GM19324 (cell line): Measurements from ENCODE around the gene MSI2.

Experiments
- ATAC-seq: cut with Tn5 transposase; IDR thresholded peaks from one replicate; pipeline ENCODE4 v1.9.1; 2021; ENCODE audit warnings: mild to moderate bottlenecking, moderate library complexity; ENCODE audit not compliant: unreplicated experiment, low FRiP score

Gene MSI2

DNA sequence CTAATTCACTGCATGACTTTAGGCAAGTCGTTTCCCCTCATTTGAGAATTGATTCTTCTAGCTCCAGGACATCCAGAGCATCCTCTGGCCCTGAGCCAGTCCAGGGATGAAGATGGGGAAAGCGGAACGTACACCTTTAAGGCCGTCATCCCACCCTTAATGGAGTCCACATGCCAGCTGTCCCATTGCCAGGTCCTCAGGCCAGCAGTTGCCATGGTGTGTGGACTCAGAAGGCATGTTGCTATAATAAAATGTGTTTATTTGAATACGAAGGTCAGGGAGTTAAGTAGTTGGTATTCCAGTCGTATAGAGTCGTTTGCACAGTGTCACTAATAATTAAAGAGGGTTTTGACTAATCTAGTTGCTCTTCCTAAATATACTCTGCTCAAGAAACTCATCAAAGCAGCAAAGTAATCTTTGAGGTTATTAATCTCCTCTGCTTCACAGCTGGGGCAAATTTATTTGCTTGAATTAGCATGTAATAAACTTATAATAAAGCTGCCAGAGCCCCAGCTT lies 458.4 kb downstream of the MSI2 start:
- no peak for ATAC-seq

DNA sequence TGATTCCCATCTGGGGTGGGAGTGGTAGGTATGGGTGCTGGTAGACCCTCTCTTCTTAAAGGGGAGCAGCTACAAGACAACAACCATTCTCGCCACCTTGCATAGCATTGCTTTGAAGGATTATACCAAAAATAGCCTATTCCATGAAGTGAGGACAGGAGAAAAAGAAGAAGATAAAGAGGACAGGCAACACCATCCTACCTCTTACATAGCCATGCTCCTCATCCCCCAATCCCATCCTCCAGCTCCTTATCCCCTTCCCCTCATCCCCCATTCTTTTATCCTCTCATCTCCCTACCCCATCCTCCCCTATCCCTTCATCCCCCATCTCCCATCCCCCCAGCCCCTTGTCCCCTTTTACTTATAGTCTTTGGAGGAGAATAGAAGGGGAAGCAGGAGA lies 459.7 kb downstream of the MSI2 start:
- no peak for ATAC-seq

DNA sequence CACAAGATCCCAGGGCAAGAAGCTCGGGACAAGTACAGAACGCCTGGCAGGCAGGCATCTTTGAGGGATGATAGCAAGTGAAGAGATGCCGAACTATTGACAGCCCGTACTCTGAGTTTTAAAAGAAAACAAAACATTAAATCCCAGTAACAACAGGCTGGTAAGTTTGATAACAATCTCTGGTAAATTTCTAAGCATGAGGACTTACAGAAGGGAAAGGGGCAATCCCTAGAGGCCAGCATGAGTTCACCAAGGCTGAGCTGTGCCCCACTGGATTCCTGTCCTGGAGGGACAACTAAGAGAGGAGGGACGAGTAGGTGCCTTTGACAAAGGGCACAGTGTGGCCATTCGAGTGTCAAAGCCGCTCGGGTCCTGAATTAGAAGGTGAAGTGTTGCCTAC lies 462.6 kb downstream of the MSI2 start:
- ATAC-seq: no peak

DNA sequence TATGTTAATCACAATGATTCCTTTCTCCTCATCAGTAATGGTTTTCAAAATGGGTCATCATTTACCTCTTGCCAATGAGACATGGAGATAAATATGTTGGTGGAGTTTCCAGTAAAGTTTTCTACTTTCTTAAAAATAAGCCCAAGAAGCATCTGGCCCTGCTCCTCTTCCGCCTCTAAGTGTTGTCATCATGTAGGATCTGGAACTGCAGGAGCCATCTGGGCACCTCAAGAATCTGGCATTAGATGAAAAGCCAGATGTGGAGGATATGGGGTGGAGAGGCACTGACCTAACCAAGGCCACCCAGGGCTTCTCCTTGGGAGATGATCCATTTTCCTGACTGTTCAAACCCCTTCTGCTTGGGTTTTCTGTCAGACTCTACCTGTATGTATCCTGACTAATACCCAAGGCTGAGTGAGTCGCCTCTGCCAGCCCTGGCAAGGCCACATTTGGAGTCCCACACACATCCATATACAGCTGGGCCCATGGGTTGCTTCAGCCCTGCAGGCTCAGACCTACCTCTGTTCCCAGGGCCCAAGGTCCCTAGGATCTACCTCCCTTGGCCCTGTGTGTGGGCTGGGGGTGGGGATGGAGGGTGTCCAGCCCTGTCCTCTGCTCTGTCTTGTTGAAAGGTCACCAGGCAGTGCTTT lies 464.2 kb downstream of the MSI2 start:
- ATAC-seq: no peak

DNA sequence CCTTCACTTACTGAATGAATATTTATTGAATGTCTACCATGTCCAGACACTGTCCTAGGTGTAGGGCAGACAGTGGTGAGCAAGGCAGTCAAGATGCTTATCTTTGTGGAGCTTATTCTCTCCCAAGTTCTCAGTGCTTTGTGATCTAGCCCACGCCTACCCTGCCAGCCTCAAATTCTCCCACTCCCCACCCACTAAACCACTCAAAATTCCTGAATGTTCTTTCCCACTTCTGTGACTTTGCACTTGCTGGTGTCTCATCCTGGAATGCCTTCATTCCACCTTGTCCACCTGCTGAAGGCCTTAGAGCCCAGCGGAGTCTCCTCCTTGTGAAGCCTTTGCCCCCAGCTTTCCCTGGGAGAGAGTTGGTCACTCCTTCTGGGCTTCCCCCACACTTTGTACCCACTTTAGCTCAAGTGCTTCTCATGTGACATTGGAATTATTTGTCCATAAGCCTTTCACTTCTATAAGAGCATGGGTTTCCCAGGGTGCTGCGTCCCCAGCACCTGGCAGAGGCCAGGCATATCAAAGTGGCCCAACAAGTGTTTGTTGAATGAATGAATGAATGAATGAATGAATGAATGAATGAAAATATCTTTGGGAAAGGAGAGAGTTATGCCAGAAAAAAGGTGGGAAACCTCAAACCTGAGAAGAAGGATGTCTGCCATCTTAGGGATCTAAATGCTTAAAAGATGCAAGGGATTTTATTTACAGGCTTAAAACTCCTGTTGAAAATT lies 465.8 kb downstream of the MSI2 start:
- no peak for ATAC-seq

DNA sequence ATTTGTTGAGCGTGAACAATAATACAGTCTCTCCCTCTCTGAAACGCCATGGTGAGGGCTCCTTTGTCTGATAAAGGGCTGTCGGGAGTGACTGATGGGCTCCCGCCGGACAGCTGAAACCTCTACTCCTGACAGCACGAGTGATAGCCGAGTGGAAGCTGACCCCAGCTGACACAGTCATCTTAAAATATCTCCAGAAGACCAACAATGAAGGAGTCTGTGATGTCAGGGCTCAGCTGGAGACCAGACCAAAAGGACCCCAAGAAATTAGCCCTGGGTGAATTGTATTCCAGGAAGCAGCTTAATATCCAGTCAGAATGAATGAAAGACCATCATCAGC lies 466.4 kb downstream of the MSI2 start:
- ATAC-seq: no peak

DNA sequence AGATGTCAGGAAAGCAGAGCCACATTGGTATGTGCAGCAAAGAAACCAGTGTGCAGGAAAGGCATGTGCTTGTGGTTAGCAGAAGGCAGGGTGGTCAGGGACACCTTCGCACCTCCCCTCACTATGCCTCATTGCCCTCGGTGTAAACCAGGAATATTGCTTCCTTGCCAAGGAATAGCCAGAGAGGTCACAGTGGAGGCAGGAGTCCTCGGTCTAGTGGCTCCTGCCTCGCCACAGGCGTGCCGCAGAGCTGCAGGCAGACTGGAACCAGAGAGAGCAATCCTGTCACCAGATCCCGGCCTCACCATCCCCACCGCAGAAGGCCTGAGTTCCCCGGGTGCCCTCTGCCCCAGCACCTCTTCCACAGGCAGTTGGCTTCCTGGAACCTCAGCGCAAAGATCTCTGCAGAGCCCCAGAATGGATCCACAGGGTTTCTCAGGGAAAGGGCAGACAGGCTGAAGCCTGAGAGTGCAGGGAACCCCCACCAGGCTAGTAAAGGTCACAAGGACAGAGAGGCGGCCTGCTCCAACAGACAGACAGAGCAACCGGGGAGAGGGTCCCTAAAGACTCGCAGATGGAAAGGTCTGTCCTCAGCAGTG lies 467.2 kb downstream of the MSI2 start:
- no peak for ATAC-seq

DNA sequence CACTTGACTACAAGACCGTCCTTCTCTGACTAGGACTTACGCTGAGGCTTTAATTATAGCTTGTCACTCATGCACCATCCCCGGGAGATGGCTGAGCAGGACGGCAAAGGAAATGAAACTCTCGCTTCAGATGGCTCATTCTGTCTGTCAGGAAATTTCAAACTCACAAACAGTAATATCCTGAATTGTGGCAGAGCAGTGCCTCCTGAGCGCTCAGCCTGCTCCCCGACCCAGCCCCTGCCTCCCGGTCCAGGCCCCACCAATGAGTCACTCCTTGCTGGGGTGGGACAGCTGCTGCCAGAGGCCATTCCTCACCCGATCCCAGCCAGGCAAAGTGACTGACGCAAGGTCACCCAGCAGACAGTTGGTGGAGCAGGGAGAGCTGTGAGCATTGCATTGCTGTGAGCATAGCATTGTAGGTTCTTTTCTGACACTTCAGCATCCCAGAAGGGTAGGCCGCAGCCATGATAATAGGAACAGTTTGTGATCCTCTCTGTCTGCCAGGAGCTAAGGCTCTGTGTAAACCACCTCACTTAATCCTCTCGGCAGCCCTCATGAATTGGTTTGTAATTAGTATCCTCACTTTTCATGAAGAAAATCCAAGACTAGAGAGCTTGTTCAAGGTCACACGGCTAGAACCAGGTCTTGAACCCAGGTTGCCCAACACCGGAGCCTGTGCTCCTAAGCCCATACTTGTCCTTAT lies 467.9 kb downstream of the MSI2 start:
- ATAC-seq: no peak

DNA sequence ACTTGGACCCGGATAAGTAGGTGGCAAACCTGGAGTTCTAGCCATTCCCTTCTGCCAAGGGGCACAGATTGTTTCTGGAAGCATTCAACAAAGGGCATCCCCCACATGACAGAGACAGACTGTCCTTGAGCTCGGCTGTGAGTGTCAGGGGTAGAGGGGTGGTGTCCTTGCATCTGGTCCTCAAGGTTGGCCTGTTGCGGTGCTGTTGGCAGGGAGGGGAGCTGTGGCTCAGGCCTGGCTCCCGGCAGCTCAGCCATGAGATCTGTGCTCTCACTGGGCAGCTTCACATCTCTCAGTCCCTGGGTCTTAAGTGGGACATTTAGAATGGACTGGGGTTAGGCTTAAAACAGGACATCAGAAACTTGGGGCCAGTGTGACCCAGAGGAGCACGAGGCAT lies 468.4 kb downstream of the MSI2 start:
- no peak for ATAC-seq

DNA sequence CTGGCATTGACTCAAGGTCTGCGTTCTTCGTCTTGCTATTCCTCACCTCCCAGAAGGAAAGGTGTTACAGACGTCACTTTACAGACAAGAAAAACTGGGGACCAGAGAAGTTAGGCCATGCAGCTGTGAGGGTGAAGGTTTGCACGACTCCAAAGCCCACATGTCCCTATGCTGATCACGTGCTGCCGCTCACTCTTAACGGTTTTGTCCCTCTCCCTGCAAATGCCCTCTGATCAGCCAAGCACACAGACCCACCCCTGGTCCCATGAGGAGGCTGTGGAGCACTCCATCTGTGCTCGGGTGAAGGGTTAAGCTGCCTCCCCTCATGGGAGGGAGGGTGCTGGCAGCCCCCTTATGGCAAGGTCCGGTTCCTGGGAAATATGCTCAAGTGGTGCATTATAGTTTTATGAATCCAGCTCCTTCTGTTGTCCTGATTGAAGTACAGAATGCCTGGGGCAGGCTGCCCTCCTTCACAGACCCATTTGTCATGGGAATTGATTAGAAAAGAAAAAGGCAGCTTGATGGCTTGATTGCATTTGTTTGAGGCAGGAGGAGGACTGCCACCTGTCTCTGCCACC lies 470.0 kb downstream of the MSI2 start:
- ATAC-seq: no peak

DNA sequence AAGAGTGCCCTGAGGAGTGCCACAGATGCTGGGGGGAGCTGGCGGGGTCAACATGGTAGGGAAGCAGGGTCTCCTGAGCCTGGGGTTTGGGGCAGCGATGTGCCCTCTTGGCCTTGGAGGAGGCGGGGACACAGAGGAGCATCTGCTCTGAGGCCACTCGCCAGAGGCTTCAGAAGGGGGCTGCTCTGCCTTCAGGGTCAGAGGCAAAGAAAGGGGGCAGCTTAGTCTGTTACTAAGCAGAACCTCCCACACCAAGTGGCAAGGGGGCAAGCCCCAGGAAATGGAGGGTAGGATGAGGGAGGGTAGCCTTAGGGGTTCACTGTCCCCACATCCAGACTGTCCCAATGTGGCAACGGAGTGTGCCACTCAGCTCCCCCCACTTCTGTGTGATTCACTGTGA lies 470.5 kb downstream of the MSI2 start:
- no peak for ATAC-seq

DNA sequence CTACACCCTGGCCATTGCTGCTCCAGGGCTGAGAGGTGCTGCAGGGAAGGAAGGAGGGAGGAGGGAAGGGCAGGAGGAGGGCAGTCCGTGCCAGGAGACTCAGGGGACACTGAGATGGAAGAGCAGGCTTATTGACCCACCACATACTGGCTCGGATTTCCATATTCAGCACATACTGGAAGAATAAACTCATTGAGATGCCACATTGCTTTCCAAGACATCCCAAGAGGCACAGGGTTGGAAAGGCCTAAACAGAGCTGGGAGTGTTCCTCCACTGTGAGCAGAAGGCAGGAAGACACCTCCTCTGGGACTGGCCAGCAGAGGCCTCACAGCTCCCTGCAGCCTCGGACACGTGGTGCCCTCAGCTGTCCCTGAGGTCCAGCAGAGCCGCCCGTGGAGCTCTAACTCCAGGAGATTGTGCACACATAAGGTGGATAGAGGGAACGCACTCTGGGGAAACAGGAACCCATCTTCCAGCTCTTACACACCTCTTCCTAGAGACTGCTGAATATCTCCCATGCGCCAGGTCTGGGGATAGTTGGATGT lies 471.4 kb downstream of the MSI2 start:
- no peak for ATAC-seq

DNA sequence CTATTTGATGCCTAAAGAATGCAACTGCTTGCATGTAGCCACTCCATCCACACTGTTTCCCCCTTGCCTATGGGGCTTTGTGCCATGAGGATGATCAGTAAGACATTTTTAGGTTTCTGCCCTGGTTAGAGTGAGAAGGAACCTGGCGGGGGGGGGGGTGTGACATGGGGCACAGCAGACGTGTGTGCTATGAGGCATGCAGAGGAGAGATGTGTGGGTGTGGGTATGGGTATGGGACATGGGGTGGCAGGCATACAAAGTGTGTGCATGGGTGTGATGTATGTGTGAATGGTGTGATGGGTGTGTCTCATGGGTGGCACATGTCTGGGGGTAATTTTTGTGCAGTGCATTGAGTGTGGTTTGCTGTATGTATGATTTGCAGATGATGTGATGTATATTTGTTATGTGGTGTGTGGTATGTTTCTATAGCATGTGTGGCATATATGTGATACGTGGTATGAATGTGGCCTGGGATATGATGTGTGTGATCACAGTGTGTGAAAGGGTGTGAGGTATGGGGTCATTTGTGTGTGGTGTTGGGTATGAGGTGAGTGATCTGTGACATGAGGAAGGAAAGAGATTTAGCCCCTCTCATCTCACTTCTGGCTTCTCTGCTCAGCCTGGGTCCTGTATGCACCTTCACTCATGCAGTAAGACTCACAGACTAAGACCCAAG lies 473.8 kb downstream of the MSI2 start:
- ATAC-seq: no peak

DNA sequence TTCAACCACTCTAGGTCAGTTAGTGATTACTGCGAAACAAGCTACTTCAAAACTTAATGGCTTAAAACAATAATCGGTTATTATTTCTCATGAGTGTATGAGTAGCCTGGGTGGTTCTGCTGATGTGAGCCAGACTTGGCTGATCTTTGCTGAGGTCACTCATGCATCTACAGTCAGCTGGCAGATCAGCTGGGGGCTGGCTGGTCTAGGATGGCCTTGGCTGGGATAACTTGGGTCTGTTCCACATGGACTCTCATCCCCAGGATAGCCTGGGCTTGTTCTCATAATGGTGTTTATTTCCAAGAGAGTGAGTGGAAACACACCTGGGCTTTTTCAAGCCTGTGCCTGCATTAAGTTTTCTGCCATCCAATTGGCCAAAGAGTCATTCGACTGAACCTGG lies 475.7 kb downstream of the MSI2 start:
- ATAC-seq: no peak

DNA sequence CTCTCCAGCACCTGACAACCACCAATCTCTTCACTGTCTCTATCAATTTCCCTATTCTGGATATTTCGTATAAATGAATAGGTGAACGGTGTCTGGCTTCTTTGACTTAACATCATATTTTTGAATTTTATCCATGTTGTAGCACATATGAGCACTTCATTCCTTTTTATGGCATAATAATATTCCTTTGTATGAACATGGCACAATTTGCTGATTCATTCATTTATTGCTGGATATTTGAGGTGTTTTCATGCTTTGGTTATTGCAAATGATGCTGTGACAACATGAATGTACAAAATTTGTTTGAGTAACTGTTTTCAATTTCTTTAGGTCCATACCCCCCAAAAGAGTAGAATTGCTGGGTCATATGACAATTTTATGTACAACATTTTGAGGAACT lies 476.8 kb downstream of the MSI2 start:
- ATAC-seq: no peak
